SK-N-SH (cell line): Measurements from ENCODE around the gene BAZ1B. TPM values are rescaled to one million over a fixed set of nuclear protein-coding genes. Genes with fewer than 3 reads are reported as not detected.

Experiments used
- CTCF ChIA-PET: fragments of 300-600, 350-600 bp; formaldehyde crosslinking; extraction: SDS; loops from one replicate; lab custom pipeline; 2021; lab: Yijun Ruan, JAX
- POLR2A ChIA-PET: fragments of 350-600 bp; sonication (Branson Sonifier 250); formaldehyde crosslinking; extraction: SDS; loops from one replicate; lab custom pipeline; 2020; ENCODE audit warnings: antibody characterized with exemption, inconsistent platforms; lab: Yijun Ruan, JAX
- DNase-seq: peaks from one replicate; pipeline ENCODE4 v3.0.0; 2012
- H2AFZ ChIP-seq: fragments of 200-600 bp; sonication (generic); 2 replicates; pipeline ENCODE4 v1.8.1; 2016; ENCODE audit warnings: antibody characterized with exemption, mild to moderate bottlenecking, low read depth
- H3F3A ChIP-seq: fragments of 200-600 bp; sonication (generic); replicated peaks from 2 replicates; pipeline ENCODE3; 2016; ENCODE audit warnings: antibody characterized with exemption, mild to moderate bottlenecking; ENCODE audit not compliant: insufficient read depth
- H3K27ac ChIP-seq, 2 experiments: fragments of 200-500 bp in 1 of 2; fragments of 200-600 bp in 1 of 2; sonication (Bioruptor generic) in 1 of 2; sonication (generic), shearing (Covaris generic) in 1 of 2; 2 replicates each; pipeline versions ENCODE4 v1.5.1 to v1.6.1; 2014 to 2016; ENCODE audit warnings: low read depth in 2 of 2, inconsistent platforms in 1 of 2, low read length in 1 of 2, mild to moderate bottlenecking in 1 of 2, mixed read lengths in 1 of 2
- H3K27me3 ChIP-seq: fragments of 200-600 bp; sonication (generic), shearing (Covaris generic); 2 replicates; pipeline ENCODE4 v1.6.1; 2016; ENCODE audit warnings: mixed run types; ENCODE audit not compliant: insufficient read depth
- H3K36me3 ChIP-seq, 2 experiments: fragments of 200-500 bp in 1 of 2; fragments of 200-600 bp in 1 of 2; sonication (Bioruptor generic) in 1 of 2; sonication (generic) in 1 of 2; replicated peaks in 1 of 2; 2 replicates each; pipeline versions ENCODE3 to v1.5.1; 2014 to 2016; ENCODE audit warnings: low read length in 1 of 2, mild to moderate bottlenecking in 1 of 2; ENCODE audit not compliant: insufficient read depth in 2 of 2, control insufficient read depth in 1 of 2
- H3K4me1 ChIP-seq, 2 experiments: fragments of 200-500 bp in 1 of 2; fragments of 200-600 bp in 1 of 2; sonication (Bioruptor generic) in 1 of 2; sonication (generic), shearing (Covaris generic) in 1 of 2; 2 replicates each; pipeline versions ENCODE4 v1.5.1 to v1.6.1; 2014 to 2016; ENCODE audit warnings: low read depth in 1 of 2, low read length in 1 of 2, mixed run types in 1 of 2; ENCODE audit not compliant: insufficient read depth in 2 of 2, control insufficient read depth in 1 of 2
- H3K4me2 ChIP-seq: fragments of 200-600 bp; sonication (generic), shearing (Covaris generic); 2 replicates; pipeline ENCODE4 v1.6.1; 2017; ENCODE audit warnings: mixed run types
- H3K4me3 ChIP-seq, 2 experiments: fragments of 200-500 bp in 1 of 2; fragments of 200-600 bp in 1 of 2; sonication (Bioruptor generic) in 1 of 2; sonication (generic), shearing (Covaris generic) in 1 of 2; 2 replicates each; pipeline versions ENCODE4 v1.5.1 to v1.8.1; 2014 to 2016; ENCODE audit warnings: low read depth in 2 of 2, inconsistent platforms in 1 of 2, low read length in 1 of 2, mild to moderate bottlenecking in 1 of 2, mixed read lengths in 1 of 2, moderate library complexity in 1 of 2
- H3K79me2 ChIP-seq: fragments of 200-600 bp; sonication (generic); 2 replicates; pipeline ENCODE4 v1.8.1; 2017; ENCODE audit warnings: mild to moderate bottlenecking; ENCODE audit not compliant: insufficient read depth
- H3K9ac ChIP-seq: fragments of 200-600 bp; sonication (generic); 2 replicates; pipeline ENCODE4 v1.6.1; 2017; ENCODE audit warnings: mixed run types
- H3K9me2 ChIP-seq: fragments of 200-600 bp; sonication (generic); 2 replicates; pipeline ENCODE4 v1.6.1; 2017; ENCODE audit warnings: mixed run types
- H3K9me3 ChIP-seq: fragments of 200-600 bp; sonication (generic); 2 replicates; pipeline ENCODE4 v1.6.1; 2017; ENCODE audit warnings: mixed run types, mild to moderate bottlenecking, moderate library complexity
- H4K20me1 ChIP-seq: fragments of 200-600 bp; sonication (generic); 2 replicates; pipeline ENCODE4 v1.6.1; 2017; ENCODE audit warnings: mild to moderate bottlenecking, mixed run types; ENCODE audit not compliant: insufficient read depth
- EZH2phosphoT487 ChIP-seq: fragments of 200-600 bp; sonication (generic); IDR thresholded peaks from 2 replicates; pipeline ENCODE4 v1.6.1; 2017; ENCODE audit warnings: low read depth, mixed run types, mild to moderate bottlenecking, antibody characterized with exemption, moderate library complexity, borderline replicate concordance
- FOSL2 ChIP-seq: IDR thresholded peaks from 2 replicates; pipeline ENCODE4 v1.4.0; 2012; ENCODE audit warnings: low read depth, mild to moderate bottlenecking, moderate library complexity, borderline replicate concordance
- FOXM1 ChIP-seq: IDR thresholded peaks from 2 replicates; pipeline ENCODE4 v1.4.0; 2012; ENCODE audit warnings: low read depth, mild to moderate bottlenecking
- GABPA ChIP-seq: IDR thresholded peaks from 2 replicates; pipeline ENCODE4 v1.4.0; 2012; ENCODE audit warnings: low read depth, mild to moderate bottlenecking
- GATA2 ChIP-seq: sonication (generic); formaldehyde crosslinking; IDR thresholded peaks from 2 replicates; pipeline ENCODE4 v1.5.0; 2020; ENCODE audit warnings: mild to moderate bottlenecking, missing genetic modification reagents
- MXI1 ChIP-seq: IDR thresholded peaks from 2 replicates; pipeline ENCODE4 v1.6.1; 2012; ENCODE audit warnings: mild to moderate bottlenecking, low read depth, low read length, improper control_type of control experiment
- RAD21 ChIP-seq: IDR thresholded peaks from 2 replicates; pipeline ENCODE4 v1.6.1; 2012; ENCODE audit warnings: mild to moderate bottlenecking, low read length
- RCOR1 ChIP-seq: fragments of 150-350 bp; IDR thresholded peaks from 2 replicates; pipeline ENCODE4 v1.6.1; 2017; ENCODE audit warnings: antibody characterized with exemption, low read length
- RFX5 ChIP-seq: IDR thresholded peaks from 2 replicates; pipeline ENCODE4 v1.6.1; 2012; ENCODE audit warnings: mild to moderate bottlenecking, improper control_type of control experiment, low read length
- RXRA ChIP-seq: IDR thresholded peaks from 2 replicates; pipeline ENCODE4 v1.4.0; 2012; ENCODE audit warnings: low read depth, mild to moderate bottlenecking, borderline replicate concordance
- SIN3A ChIP-seq: IDR thresholded peaks from 2 replicates; pipeline ENCODE4 v1.6.1; 2012; ENCODE audit warnings: low read depth, mild to moderate bottlenecking, low read length, moderate library complexity, borderline replicate concordance
- TAF1 ChIP-seq: IDR thresholded peaks from 2 replicates; pipeline ENCODE4 v1.6.1; 2012; ENCODE audit warnings: low read depth, mild to moderate bottlenecking, low read length, moderate library complexity, borderline replicate concordance
- TCF12 ChIP-seq: IDR thresholded peaks from 2 replicates; pipeline ENCODE4 v1.4.0; 2012
- YY1 ChIP-seq: IDR thresholded peaks from 2 replicates; pipeline ENCODE4 v1.4.0; 2012; ENCODE audit warnings: low read depth, mild to moderate bottlenecking
- WGBS: methylation state at CpG from one replicate; pipeline ENCODE4 v1.1.6; 2017; ENCODE audit warnings: low lambda C conversion rate; 5-methylcytosine and 5-hydroxymethylcytosine counted together
- polyA plus RNA-seq, 3 experiments: library from polyadenylated mRNA; depleted of rRNA; stranded (reverse); fragments of >200 nt; gene quantifications; 2 replicates each; pipeline ENCODE4 v1.2.3, GENCODE V29; 2012
- TF ChIP-seq, protein P1 (sequence below): IDR thresholded peaks from 2 replicates; pipeline ENCODE4 v1.4.0; 2012; ENCODE audit warnings: low read depth, borderline replicate concordance
- TF ChIP-seq, protein P2 (sequence below): IDR thresholded peaks from 2 replicates; pipeline ENCODE4 v1.4.0; 2012; ENCODE audit warnings: low read depth

The BAZ1B gene
- polyA plus RNA-seq, 1 of the 3 experiments (the other 2 are of a cell fraction) = 20.9 TPM

DNA sequence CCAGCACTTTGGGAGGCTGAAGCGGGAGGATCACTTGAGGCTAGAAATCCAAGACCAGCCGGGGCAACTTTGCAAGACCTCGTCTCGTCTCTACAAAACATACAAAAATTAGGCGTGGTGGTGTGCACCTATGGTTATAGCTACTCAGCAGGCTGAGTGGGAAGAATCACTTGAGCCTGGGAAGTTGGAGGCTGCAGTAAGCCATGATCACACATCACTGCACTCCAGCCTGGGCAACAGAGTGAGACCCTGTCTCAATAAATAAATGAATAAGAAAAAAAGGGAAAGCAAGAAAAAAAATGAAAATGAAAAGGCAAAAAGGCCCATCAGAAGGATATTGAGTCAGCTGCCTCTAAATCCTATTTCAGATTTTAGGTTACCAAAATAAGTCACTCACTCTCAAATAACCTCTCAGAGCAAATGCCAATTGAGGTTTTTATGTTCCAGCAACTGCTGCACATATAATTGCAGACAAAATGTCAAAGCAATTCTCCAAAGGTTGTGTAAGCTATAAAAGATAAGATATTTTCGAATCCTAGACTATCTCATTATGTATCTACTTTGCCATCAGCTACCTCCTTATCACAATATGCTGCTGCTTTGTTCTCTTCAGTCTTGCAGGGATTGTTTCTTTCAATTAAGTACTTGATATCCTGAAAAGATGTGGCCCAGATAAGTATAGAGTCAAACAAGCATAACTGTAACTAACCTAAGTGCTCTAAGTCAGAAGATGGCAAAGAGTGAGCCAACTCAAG, 4.7 kb downstream of the BAZ1B start:
- Histone ChIP-seq H3K9me3 (no peaks in the 10 kb centered on the region), H3K79me2 (peaks cover 93% of the 10 kb centered on the region), H3K4me2 (no peak overlapping the region), H3K9me2 (no peaks in the 10 kb centered on the region), H3K27ac (no peak overlapping the region), H4K20me1 (peaks cover 85% of the 10 kb centered on the region), H3F3A (peaks cover 25% of the 10 kb centered on the region), H3K9ac (no peak overlapping the region), H3K4me1 (peaks cover 12 to 17% of the 10 kb centered on the region in 2 experiments), H2AFZ (no peak overlapping the region), H3K4me3 (no peak overlapping the region), H3K36me3 (peaks cover 20 to 70% of the 10 kb centered on the region in 2 experiments), H3K27me3 (no peaks in the 10 kb centered on the region)
- DNase-seq = no peak
- no peak for TF ChIP-seq TAF1
- TF ChIP-seq, protein P1, sequence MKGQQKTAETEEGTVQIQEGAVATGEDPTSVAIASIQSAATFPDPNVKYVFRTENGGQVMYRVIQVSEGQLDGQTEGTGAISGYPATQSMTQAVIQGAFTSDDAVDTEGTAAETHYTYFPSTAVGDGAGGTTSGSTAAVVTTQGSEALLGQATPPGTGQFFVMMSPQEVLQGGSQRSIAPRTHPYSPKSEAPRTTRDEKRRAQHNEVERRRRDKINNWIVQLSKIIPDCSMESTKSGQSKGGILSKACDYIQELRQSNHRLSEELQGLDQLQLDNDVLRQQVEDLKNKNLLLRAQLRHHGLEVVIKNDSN = no peak
- peak; percentile 53 for TF ChIP-seq GATA2 (CRISPR knock-in tag)
- POLR2A ChIA-PET = no interaction called here
- WGBS = 85% methylated on average over 6 of the region's 6 CpGs
- CTCF ChIA-PET = interaction anchor here (1.4 to 2.0 kb wide), 2 partner anchors 66 to 218 kb away, joined by 3 to 7 read pairs; no protein-coding TSS in a partner anchor

DNA sequence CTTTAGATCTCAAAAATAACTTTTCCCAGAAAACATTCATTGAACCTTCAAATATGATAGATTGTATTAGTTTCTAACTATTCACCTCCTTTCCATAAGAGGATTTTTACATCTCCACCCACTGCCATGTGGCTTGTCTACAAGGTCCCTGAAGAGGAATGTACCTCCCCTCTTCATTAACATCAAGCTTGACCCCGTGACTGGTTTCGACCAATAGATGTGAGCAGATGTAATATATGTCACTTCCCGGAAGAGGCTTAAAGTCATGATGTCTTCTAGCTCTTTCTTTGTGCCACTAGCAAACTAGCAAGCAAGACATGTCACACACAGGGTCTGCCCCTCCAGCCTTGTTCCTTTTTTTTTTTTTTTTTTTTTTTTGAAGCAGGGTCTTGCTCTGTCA, 6.9 kb downstream of the BAZ1B start:
- Histone ChIP-seq H3K9me3 (no peaks in the 10 kb centered on the region), H3K9ac (no peak overlapping the region), H3K9me2 (no peaks in the 10 kb centered on the region), H3K27me3 (no peaks in the 10 kb centered on the region), H3K27ac (no peak overlapping the region), H2AFZ (no peak overlapping the region), H3K4me2 (no peak overlapping the region), H3K79me2 (peaks cover 100% of the 10 kb centered on the region), H3K4me3 (no peak overlapping the region), H4K20me1 (peaks cover 96% of the 10 kb centered on the region), H3F3A (peaks cover 27% of the 10 kb centered on the region), H3K4me1 (peaks cover 9 to 14% of the 10 kb centered on the region in 2 experiments), H3K36me3 (peaks cover 28 to 85% of the 10 kb centered on the region in 2 experiments)
- POLR2A ChIA-PET = no interaction called here
- 93% methylated on average over 3 of the region's 3 CpGs for WGBS
- no peak for DNase-seq
- CTCF ChIA-PET = no interaction called here
- no peak for TF ChIP-seq GATA2 (CRISPR knock-in tag)
- no peak for TF ChIP-seq EZH2phosphoT487
- TF ChIP-seq, all 33 proteins: peak for 0

DNA sequence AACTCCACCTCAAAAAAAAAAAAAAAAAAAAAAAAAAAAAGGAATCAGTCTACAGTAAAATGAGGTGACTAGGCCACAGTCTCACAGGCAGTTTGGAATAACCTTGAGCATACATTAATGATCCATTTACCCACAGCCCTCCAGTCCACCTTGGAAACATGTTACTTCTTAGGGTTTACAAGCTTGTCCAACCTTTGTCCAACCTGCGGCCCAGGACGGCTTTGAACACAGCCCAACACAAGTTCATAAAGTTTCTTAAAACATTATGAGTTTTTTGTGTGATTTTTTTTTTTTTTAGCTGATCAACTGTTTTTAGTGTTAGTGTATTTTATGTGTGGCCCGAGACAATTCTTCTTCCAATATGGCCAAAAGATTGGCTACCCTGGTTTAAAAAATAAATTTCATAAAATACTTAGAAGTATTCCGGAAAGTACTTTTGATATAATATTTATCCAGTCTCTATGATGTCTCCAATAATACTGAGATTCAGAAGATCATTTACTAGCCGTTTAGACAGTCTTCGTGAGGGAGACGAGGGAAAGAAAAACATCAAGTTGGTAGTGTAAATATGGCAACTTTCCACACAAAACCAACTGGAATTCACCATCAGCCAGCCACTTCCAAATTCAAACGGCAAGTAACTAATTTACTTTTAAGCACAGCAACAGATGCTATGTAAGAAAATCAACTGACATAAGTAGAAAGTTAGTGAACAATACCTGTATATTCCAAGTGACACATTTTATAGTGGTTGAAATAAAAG, 9.9 kb downstream of the BAZ1B start:
- H3K27ac ChIP-seq = peak overlapping the region in 1 of 2 experiments; percentile 31; a peak in 2 of 4 replicates
- peaks cover 100% of the 10 kb centered on the region for H3K79me2 ChIP-seq
- H3K27me3 ChIP-seq = no peaks in the 10 kb centered on the region
- peaks cover 22% of the 10 kb centered on the region for H3F3A ChIP-seq
- peaks cover 32 to 89% of the 10 kb centered on the region in 2 experiments for H3K36me3 ChIP-seq
- H2AFZ ChIP-seq = no peak overlapping the region
- no peak overlapping the region for H3K4me2 ChIP-seq
- WGBS = 86% methylated on average over 8 of the region's 8 CpGs
- H4K20me1 ChIP-seq = peaks cover 79% of the 10 kb centered on the region
- H3K9me2 ChIP-seq = no peaks in the 10 kb centered on the region
- DNase-seq = no peak
- no peaks in the 10 kb centered on the region for H3K4me1 ChIP-seq
- no peak overlapping the region for H3K9ac ChIP-seq
- no peak overlapping the region for H3K4me3 ChIP-seq
- ChIA-PET CTCF (interaction anchor here (0.6 to 0.9 kb wide), 2 partner anchors 61 to 222 kb away, joined by 3 read pairs; no protein-coding TSS in a partner anchor), POLR2A (interaction anchor here (1.0 kb wide), 1 partner anchor 17 kb away, joined by 3 read pairs; no protein-coding TSS in a partner anchor)
- H3K9me3 ChIP-seq = no peaks in the 10 kb centered on the region
- TF ChIP-seq, protein P1 = no peak
- TF ChIP-seq TCF12 = no peak
- TF ChIP-seq FOXM1 = no peak
- TF ChIP-seq SIN3A = no peak
- TF ChIP-seq EZH2phosphoT487 = no peak
- no peak for TF ChIP-seq GABPA
- no peak for TF ChIP-seq FOSL2
- TF ChIP-seq, protein P2, sequence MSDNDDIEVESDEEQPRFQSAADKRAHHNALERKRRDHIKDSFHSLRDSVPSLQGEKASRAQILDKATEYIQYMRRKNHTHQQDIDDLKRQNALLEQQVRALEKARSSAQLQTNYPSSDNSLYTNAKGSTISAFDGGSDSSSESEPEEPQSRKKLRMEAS = no peak
- TF ChIP-seq MXI1 = no peak
- TF ChIP-seq RFX5 = no peak
- no peak for TF ChIP-seq YY1
- TF ChIP-seq RAD21 = no peak
- TF ChIP-seq RCOR1 = no peak
- TF ChIP-seq RXRA = no peak
- TF ChIP-seq GATA2 (CRISPR knock-in tag) = no peak
